Activated CD8-positive, alpha-beta memory T cell treated with anti-CD3 and anti-CD28 coated beads for 36 hours (primary cell): ENCODE measurements around the gene TENM4. TPM values are rescaled to one million over a fixed set of nuclear protein-coding genes. Genes with fewer than 3 reads are reported as not detected.
"Not testable (repeated sequence)": the region's sequence is repeated elsewhere in the genome, so short reads cannot be mapped to it uniquely, and the experiment has no call there.

Source experiments
- CTCF ChIA-PET: fragments of 350-600 bp; sonication (Branson Sonifier 250); formaldehyde crosslinking; loops from one replicate; lab custom pipeline; 2021; ENCODE audit warnings: antibody characterized with exemption; lab: Charles Lee
- POLR2A ChIA-PET: fragments of 350-600 bp; sonication (Branson Sonifier 250); formaldehyde crosslinking; loops from one replicate; lab custom pipeline; 2021; ENCODE audit warnings: antibody characterized with exemption; lab: Charles Lee
- total RNA-seq, 2 experiments: library from RNA; stranded (reverse); gene quantifications; one replicate each; pipeline ENCODE4 v1.2.3, GENCODE V29; 2021

The TENM4 gene
- total RNA-seq, 2 experiments from 2014 or later, result not detected

GRCh38 chr11:79236541-79236971 is 204.3 kb downstream of the TENM4 start:
- ChIA-PET POLR2A (no interaction called here), CTCF (no interaction called here)

- POLR2A ChIA-PET, result no interaction called here
- CTCF ChIA-PET, result no interaction called here
Observed at GRCh38 chr11:79235696-79236095, 205.1 kb downstream of the TENM4 start.

GRCh38 chr11:79232346-79232745 is 208.5 kb downstream of the TENM4 start:
- ChIA-PET POLR2A (no interaction called here), CTCF (no interaction called here)

GRCh38 chr11:79229047-79229446 is 211.8 kb downstream of the TENM4 start:
- ChIA-PET CTCF (no interaction called here), POLR2A (no interaction called here)

GRCh38 chr11:79227767-79228755 is 212.8 kb downstream of the TENM4 start:
- POLR2A ChIA-PET, result no interaction called here
- CTCF ChIA-PET, result no interaction called here

GRCh38 chr11:79227308-79227707 is 213.5 kb downstream of the TENM4 start:
- CTCF ChIA-PET, result no interaction called here

GRCh38 chr11:79226126-79226525 is 214.7 kb downstream of the TENM4 start:
- CTCF ChIA-PET, result no interaction called here
- POLR2A ChIA-PET, result no interaction called here

More at GRCh38 chr11:79227308-79227707, 213.5 kb downstream of the TENM4 start:
- POLR2A ChIA-PET, result no interaction called here

GRCh38 chr11:79222163-79222562 is 218.7 kb downstream of the TENM4 start:
- CTCF ChIA-PET, result interaction anchor here (0.7 kb wide), 1 partner anchor 308 kb away, joined by 3 read pairs; no protein-coding TSS in a partner anchor
- POLR2A ChIA-PET, result not testable (repeated sequence)

- CTCF ChIA-PET, result interaction anchor here (0.7 kb wide), 1 partner anchor 308 kb away, joined by 3 read pairs; no protein-coding TSS in a partner anchor
- POLR2A ChIA-PET, result no interaction called here
Observed at GRCh38 chr11:79221444-79222130, 219.2 kb downstream of the TENM4 start.

GRCh38 chr11:79220171-79220570 is 220.7 kb downstream of the TENM4 start:
- ChIA-PET CTCF (no interaction called here), POLR2A (no interaction called here)

GRCh38 chr11:79219186-79220045 is 221.4 kb downstream of the TENM4 start:
- ChIA-PET CTCF (no interaction called here), POLR2A (no interaction called here)

GRCh38 chr11:79212741-79213190 is 228.1 kb downstream of the TENM4 start:
- ChIA-PET POLR2A (no interaction called here), CTCF (no interaction called here)

- CTCF ChIA-PET, result no interaction called here
- POLR2A ChIA-PET, result no interaction called here
Observed at GRCh38 chr11:79209540-79210266, 231.1 kb downstream of the TENM4 start.

GRCh38 chr11:79208126-79208525 is 232.7 kb downstream of the TENM4 start:
- POLR2A ChIA-PET, result no interaction called here
- CTCF ChIA-PET, result no interaction called here

- ChIA-PET POLR2A (no interaction called here), CTCF (no interaction called here)
Observed at GRCh38 chr11:79206951-79207350, 233.9 kb downstream of the TENM4 start.

GRCh38 chr11:79205786-79206185 is 235.0 kb downstream of the TENM4 start:
- ChIA-PET CTCF (no interaction called here), POLR2A (no interaction called here)

GRCh38 chr11:79201677-79202347 is 239.0 kb downstream of the TENM4 start:
- POLR2A ChIA-PET, result no interaction called here
- CTCF ChIA-PET, result no interaction called here

- POLR2A ChIA-PET, result no interaction called here
- CTCF ChIA-PET, result no interaction called here
Observed at GRCh38 chr11:79200398-79201070, 240.3 kb downstream of the TENM4 start.
